ENCODE data around the gene BRDT. TPM values are rescaled to one million over a fixed set of nuclear protein-coding genes. Genes with fewer than 3 reads are reported as not detected.
A peak's percentile ranks its signal among the peaks of the same experiment; 100 is the strongest.

BRDT gene
- total RNA-seq, 1 donor: not detected

- Histone ChIP-seq H2AFZ (ENCODE audit: low read length) (no peak overlapping the region), H3K79me2 (ENCODE audit: insufficient read depth, low read length) (no peaks in the 10 kb centered on the region), H3K4me3 (ENCODE audit: insufficient read depth, low read length) (no peak overlapping the region), H3K36me3 (ENCODE audit: insufficient read depth, low read length) (no peaks in the 10 kb centered on the region), H4K20me1 (ENCODE audit: insufficient read depth, low read length) (no peaks in the 10 kb centered on the region), H3K4me2 (ENCODE audit: insufficient read depth, low read length) (no peak overlapping the region), H3K27ac (ENCODE audit: low read depth, low read length) (no peak overlapping the region), H3K9me3 (ENCODE audit: low read depth, low read length) (no peaks in the 10 kb centered on the region), H3K27me3 (ENCODE audit: insufficient read depth, low read length) (no peaks in the 10 kb centered on the region), H3K4me1 (ENCODE audit: insufficient read depth, low read length) (no peaks in the 10 kb centered on the region)
- TF ChIP-seq CTCF (IDR thresholded peaks at IDR 0.05; ENCODE audit: extremely low read depth, low read depth, low read length): peak; percentile 61
- no peak for DNase-seq (ENCODE audit: insufficient read length, low spot score, missing footprints)
Observed at GRCh38 chr1:91997607-91998195, 48.5 kb downstream of the BRDT start.

GRCh38 chr1:92004129-92004528 lies 54.9 kb downstream of the BRDT start:
- Histone ChIP-seq H4K20me1 (ENCODE audit: insufficient read depth, low read length) (no peaks in the 10 kb centered on the region), H2AFZ (ENCODE audit: low read length) (no peak overlapping the region), H3K4me3 (ENCODE audit: insufficient read depth, low read length) (no peak overlapping the region), H3K27me3 (ENCODE audit: insufficient read depth, low read length) (peaks cover 10% of the 10 kb centered on the region), H3K9me3 (ENCODE audit: low read depth, low read length) (no peaks in the 10 kb centered on the region), H3K36me3 (ENCODE audit: insufficient read depth, low read length) (no peaks in the 10 kb centered on the region), H3K27ac (ENCODE audit: low read depth, low read length) (no peak overlapping the region), H3K79me2 (ENCODE audit: insufficient read depth, low read length) (no peaks in the 10 kb centered on the region), H3K4me2 (ENCODE audit: insufficient read depth, low read length) (no peak overlapping the region), H3K4me1 (ENCODE audit: insufficient read depth, low read length) (no peaks in the 10 kb centered on the region)
- TF ChIP-seq CTCF (IDR thresholded peaks at IDR 0.05; ENCODE audit: extremely low read depth, low read depth, low read length): no peak
- no peak for DNase-seq (ENCODE audit: insufficient read length, low spot score, missing footprints)

DNA sequence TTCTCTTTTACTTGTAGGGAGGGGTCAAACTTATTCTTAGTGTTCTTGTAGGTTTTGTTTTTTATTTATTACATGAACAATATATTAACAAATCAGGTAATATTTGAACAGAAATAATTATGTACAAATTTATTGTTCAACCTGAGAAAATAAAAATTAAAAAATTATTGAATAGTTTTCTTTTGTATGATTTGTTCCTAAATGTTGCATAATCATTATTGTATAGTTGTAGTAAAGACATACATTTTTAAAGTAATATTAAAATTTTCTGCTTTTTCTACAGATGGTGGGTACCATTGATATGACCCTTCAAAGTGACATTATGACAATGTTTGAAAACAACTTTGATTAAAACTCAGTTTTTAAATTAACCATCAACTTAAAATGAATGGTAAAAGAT lies 64.7 kb downstream of the BRDT start:
- no peak overlapping the region for H3K4me3 ChIP-seq (ENCODE audit: insufficient read depth, low read length)
- no peak for DNase-seq (ENCODE audit: insufficient read length, low spot score, missing footprints)
- H3K4me1 ChIP-seq (ENCODE audit: insufficient read depth, low read length): no peaks in the 10 kb centered on the region
- no peak for TF ChIP-seq CTCF (IDR thresholded peaks at IDR 0.05; ENCODE audit: extremely low read depth, low read depth, low read length)
- no peaks in the 10 kb centered on the region for H3K27me3 ChIP-seq (ENCODE audit: insufficient read depth, low read length)
- no peaks in the 10 kb centered on the region for H3K79me2 ChIP-seq (ENCODE audit: insufficient read depth, low read length)
- H3K9me3 ChIP-seq (ENCODE audit: low read depth, low read length): no peaks in the 10 kb centered on the region
- no peaks in the 10 kb centered on the region for H4K20me1 ChIP-seq (ENCODE audit: insufficient read depth, low read length)
- no peak overlapping the region for H3K4me2 ChIP-seq (ENCODE audit: insufficient read depth, low read length)
- H2AFZ ChIP-seq (ENCODE audit: low read length): no peak overlapping the region
- H3K27ac ChIP-seq (ENCODE audit: low read depth, low read length): no peak overlapping the region
- no peaks in the 10 kb centered on the region for H3K36me3 ChIP-seq (ENCODE audit: insufficient read depth, low read length)

GRCh38 chr1:92016720-92017316 lies 67.6 kb downstream of the BRDT start:
- Histone ChIP-seq H3K79me2 (ENCODE audit: insufficient read depth, low read length) (no peaks in the 10 kb centered on the region), H3K4me1 (ENCODE audit: insufficient read depth, low read length) (no peaks in the 10 kb centered on the region), H3K9me3 (ENCODE audit: low read depth, low read length) (no peaks in the 10 kb centered on the region), H3K4me3 (ENCODE audit: insufficient read depth, low read length) (no peak overlapping the region), H3K27ac (ENCODE audit: low read depth, low read length) (no peak overlapping the region), H2AFZ (ENCODE audit: low read length) (no peak overlapping the region), H3K36me3 (ENCODE audit: insufficient read depth, low read length) (no peaks in the 10 kb centered on the region), H4K20me1 (ENCODE audit: insufficient read depth, low read length) (no peaks in the 10 kb centered on the region), H3K4me2 (ENCODE audit: insufficient read depth, low read length) (no peak overlapping the region), H3K27me3 (ENCODE audit: insufficient read depth, low read length) (no peaks in the 10 kb centered on the region)
- TF ChIP-seq CTCF (IDR thresholded peaks at IDR 0.05; ENCODE audit: extremely low read depth, low read depth, low read length): no peak
- no peak for DNase-seq (ENCODE audit: insufficient read length, low spot score, missing footprints)
